NCI-H510A (cell line): Measurements from ENCODE around the gene ATG4A.

Experiments used
- DNase-seq: peaks from one replicate; lab custom pipeline; 2025; lab: John Stamatoyannopoulos, UW

The ATG4A gene

DNA sequence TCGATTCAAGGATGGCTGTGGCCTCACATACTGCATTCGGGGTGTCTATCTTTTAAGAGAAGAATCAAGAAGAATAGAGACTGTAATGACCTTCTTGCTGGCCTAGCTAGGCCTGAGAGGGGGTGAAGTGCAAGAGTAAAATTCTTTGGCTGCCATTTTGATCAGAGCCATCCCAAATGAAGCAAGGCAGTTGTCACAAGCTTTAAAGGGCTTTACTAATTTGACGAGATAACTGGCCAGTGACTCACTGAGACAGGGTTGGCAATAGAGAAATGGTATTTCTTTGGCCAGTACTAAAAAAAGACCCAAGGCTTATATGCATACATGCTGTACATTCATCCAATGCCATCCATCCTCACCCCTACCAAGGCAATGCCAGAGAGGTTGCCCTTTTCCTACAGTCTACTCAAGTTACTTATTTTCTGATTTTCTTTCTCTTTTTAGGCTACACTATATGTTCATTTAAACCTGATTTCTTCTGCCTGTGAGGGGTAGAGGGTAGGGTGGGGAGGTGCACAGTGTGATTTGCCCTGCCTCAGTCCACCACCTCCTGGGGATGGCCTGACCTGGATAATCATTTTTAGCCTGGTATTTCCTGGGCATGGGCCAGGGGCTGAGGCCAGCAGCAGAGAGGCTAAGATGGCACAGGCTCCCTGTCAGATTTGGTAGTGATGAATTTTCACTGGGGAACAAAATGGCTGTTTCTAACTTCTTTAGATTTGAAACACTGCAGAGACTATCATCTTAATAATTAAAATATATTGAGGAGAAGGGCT is 32.2 kb downstream of the ATG4A start:
- DNase-seq: no peak

DNA sequence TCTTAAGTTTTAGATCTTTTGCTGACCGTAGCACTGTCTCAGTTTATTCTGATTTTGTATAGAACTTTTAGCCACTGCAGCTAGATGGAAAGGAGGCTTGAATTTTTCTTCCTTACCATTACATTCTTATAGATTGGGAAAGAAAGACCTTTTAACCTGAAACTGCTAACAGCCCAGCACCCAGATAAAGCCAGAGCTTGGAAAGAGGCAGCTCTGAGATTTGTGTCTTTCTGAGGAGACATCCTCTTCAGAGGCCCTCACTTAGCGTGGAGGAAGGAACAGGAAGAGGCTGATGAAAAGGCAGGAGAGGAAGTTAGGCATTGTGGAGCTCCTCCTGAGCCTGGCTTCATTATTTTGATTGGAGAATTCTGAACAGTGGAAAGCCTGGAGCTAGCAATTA is 35.1 kb downstream of the ATG4A start:
- no peak for DNase-seq

- no peak for DNase-seq
Measured at GRCh38 chrX:108127152-108127551, 35.6 kb downstream of the ATG4A start.

DNA sequence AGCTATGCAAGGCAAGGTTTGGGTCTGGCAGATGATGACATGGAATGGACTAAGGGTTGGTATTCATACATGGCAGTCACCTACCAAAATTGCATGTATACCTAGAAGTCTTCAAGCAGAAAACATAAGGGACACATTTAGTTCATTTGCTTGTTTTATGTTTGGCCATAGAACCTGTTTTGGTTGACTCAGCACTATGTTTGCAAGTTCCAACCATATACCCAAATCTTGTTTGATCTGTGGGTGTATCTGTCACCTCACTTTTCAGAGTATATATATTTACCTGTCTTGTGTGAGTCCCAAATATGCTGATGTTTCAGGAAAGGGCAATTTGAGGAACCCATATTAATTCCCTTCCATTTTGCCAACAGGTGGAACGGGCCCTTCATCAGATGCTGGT is 39.3 kb downstream of the ATG4A start:
- no peak for DNase-seq

- DNase-seq: no peak
Measured at GRCh38 chrX:108131471-108131870, 39.9 kb downstream of the ATG4A start.

DNA sequence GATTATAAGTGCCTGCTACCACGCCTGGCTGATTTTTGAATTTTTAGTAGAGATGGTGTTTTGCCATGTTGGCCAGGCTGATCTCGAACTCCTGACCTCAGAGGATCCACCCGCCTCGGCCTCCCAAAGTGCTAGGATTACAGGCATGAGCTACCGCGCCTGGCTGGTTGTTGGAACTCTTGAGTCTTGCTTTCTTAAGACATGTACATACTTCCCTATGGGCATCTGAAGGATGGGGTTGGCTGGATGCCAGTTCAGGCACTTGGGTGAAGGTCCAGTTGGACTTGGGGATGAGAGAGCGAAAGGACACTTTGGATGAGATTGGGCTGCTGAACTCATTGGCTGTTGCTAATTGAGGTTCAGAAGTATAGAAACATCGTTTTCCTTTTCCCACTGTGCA is 40.5 kb downstream of the ATG4A start:
- DNase-seq: no peak

GRCh38 chrX:108132876-108133275 is 41.3 kb downstream of the ATG4A start:
- no peak for DNase-seq

DNA sequence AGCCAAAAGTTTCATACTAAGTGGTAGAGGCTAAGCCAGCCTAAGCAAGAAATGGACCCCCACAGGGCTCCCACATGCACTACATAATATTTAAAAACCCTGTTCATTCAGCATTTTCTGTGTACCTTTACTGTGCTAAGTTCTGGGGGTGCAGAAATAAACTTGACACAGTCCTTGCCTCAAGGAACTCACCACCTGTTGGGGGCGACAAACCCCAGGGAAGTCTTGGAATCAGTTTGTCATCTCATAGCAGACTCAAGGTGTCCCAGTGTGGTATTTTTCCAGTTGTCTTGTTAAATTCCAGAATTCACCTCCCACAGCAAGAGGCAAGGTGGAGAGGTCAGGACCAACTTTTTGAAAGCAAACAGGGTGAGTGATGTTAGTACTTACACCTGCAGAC is 43.1 kb downstream of the ATG4A start:
- DNase-seq: no peak

DNA sequence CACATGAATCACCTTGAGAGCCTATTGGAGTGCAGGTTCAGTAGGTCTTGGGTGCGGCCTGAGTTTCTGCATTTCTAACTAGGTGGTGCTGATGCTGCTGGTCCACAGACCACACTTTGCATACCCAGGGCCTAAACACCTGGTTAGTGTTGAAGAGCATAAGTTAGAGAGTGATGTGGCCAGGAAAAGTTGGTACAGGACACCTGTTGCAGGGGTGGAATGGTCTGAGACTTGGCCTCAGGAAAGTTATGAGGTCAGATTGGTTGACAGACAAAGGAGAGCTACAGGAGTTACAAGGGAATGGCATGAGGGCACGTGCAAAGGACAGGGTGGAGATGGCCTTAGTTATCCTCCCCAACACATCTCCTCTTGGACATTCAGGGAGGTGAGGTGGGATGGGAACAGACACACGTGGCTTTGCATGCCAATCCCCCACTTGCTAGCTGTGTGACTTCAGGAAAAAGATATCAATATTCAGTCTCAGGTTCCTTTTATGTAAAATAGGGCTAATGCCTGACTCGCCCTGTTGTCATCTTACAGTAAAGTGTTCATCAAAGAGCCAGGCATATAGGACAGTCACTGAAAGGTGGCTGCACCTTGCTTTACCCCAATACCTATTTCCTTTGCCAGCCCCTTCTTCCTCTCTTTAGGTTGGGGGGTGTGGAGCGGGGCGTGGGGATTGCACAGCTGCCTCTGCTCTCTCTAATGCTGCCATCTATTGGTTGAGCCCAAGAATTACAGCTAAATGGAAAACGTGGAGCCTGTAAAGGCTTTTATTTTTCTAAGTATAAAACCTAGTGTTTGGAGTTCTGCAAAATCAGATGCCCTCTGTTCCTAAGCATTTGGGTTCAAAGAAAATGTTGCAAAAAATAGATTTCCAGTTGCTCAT is 47.5 kb downstream of the ATG4A start:
- DNase-seq: no peak

DNA sequence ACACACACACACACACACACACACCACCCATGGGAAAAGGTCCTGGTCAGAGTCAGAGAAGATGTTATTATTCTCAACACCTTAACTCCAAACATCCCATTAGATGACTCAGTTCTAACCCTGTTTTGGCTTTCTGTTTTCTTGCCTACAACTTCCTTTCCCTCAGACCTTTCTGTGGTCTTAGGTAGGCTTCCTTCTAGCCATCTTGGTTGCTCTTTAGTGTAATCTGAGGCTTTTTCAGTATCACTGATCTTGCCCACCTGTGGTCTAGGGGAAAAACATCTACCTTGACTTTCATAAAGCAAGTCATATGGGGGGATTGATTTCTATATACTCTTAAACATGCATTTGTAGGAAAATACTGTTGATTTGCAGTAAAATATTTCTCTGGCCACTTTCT is 56.9 kb downstream of the ATG4A start:
- no peak for DNase-seq

- no peak for DNase-seq
Measured at GRCh38 chrX:108156082-108156481, 64.5 kb downstream of the ATG4A start.

- no peak for DNase-seq
Measured at GRCh38 chrX:108156934-108157466, 65.4 kb downstream of the ATG4A start.

GRCh38 chrX:108157628-108158027 is 66.0 kb downstream of the ATG4A start:
- DNase-seq: no peak

GRCh38 chrX:108159028-108159670 is 67.6 kb downstream of the ATG4A start:
- DNase-seq: no peak

GRCh38 chrX:108160309-108160708 is 68.7 kb downstream of the ATG4A start:
- no peak for DNase-seq

DNA sequence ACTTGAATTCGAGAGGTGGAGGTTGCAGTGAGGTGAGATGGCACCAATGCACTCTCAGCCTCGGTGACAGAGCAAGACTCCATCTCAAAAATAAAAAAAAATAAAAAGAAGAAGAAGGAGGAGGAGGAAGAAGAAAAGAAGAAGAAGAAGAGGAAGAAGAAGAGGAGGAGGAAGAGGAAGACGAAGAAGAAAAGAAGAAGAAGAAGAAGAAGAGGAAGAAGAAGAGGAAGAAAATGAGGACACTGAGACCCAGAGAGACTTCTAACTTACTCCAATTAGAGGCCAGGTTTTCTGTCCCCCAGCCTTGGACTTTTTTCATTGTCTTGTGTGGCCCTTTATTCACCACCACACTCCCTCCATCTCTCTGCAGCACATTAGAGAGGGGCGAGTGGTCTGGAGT is 70.7 kb downstream of the ATG4A start:
- no peak for DNase-seq

- DNase-seq: no peak
Measured at GRCh38 chrX:108163333-108164082, 71.9 kb downstream of the ATG4A start.

DNA sequence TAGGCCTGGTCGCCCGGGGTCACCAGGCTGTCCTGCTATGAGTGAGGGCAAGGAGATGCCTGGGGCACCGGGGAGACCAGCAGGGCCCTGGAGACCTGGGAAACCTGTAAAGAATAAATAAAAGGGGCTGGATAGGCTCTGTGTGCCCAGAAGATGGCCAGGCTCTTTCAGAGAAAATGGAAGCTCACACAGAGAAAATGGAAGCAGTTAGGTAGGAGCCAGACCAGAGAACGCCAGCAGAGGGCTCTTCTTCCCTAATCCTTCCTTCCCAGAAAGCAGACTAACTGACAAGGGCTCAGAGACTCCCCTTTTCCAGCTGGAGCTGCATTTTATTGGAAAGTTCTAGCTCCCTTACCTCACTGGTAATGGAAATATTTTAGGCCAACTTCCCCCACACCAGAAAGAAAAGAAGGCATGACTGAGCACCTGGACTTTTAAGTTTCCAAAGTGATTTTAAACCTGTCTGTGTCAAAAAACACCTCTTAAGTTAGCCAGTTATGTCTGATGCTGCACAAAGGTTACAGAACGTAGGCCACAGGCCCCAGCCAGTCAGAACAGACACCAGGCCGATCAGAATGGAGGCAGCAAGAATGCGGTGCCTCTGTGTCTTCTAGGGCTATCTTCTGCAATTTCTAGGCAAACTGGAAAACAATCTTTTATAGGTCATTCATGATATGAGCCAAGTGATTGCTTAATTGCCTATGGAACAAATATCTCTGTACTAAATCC is 74.0 kb downstream of the ATG4A start:
- peak; percentile 0 for DNase-seq

GRCh38 chrX:108167211-108167872 is 75.8 kb downstream of the ATG4A start:
- DNase-seq: no peak

DNA sequence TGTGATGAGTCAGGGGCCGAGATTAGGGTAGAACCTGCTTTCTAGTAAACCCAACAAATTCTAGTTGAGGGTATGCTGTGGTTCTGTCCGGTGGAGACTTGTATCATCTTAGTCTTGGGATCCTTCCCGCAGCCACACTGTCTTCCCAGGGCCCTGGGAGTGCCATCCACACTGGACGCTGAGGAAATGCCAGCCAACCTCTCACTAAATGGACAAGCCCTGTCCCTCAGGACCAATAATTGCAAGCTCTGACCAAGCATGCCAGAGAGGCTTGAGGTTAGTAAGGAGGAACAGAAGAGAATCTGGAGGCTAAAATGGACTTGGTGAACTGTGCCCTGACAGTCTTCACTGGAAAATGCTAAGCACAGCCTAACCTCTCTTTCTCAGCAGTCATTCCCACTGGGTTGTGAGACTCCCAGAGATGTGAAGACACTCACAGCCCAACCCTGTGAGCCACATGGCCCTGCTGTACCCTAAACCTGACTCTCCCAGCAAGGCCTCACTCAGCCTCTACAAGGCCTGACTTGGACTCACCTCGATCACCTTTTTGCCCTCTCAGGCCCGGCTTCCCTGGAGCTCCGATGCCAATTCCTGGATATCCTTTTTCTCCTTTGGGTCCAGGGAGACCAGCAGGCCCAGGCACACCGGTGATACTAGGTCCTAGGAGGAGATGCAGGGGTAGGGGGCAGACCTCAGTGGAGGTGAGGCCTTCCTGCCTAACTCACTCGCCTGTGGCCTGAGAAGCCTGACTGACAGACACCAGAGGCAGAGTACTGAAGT is 77.6 kb downstream of the ATG4A start:
- DNase-seq: no peak
